Measurements from ENCODE around the gene EML6. TPM values are rescaled to one million over a fixed set of nuclear protein-coding genes. Genes with fewer than 3 reads are reported as not detected.
"Not testable (repeated sequence)": the region's sequence is repeated elsewhere in the genome, so short reads cannot be mapped to it uniquely, and the experiment has no call there.

The EML6 gene
- total RNA-seq, 1 experiment from 2014 or later, result 0.34 TPM

DNA sequence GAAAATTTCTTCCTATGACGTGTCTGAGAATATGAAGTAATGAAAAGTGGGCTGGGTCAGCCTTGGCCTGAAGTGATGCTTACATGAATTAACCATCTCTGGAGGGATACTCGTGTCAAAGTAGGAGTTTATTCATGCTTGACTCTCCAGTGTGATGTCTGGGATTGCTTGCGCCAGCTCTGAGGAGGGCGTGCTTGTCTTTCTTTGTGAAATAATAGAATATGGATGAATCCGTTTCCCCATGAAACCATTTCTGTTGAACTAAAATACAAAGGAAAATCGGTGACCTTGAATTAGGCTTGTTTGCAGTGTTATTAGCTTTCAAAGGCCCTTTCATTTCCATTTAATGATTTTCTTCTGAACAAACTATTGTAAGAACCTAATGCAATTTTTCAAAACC lies 77.9 kb downstream of the EML6 start:
- DNase-seq (ENCODE audit: low read depth), result no peak

DNA sequence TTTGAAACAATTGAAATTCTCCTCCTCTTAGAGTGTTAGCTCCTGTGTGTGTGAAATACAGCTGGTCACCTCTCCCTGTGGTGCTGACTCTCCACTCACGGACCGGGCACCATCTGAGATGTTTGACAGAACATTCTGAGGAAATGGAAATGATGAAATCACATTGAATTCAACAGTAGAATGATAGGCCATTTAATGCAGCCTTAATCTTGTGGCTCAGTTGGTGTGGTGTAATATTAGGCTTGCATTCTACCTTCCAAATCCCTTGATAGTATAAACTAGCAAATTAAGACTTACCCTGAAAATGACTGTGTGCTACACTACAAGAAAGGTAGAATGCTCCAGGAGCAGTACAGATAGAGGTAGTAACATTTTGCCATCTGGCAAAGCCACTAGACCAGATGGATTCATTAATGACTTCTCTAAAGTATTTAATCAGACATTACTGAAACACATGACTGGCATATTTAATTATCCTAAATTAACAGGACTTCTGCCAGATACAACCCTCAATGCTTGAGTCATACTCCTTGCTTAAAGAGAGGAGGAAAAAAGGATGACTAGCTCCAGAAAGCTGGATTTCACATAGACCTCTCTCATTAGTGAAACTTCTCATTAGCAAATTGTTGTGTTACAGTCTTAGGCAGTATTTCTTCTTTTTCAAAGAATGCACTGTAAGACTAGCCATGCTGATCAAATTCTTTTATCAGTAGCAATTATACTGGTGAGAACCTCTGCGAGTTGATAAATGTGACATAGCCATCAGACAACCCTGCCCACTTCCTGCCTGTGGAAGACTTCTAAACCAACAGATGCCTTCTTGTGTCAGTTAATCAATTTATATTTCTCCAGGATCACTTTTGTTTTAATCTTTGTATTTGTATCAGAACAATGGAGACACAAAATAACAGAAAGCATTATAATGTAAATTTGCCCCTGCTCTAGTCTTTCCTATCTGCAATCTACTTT lies 80.6 kb downstream of the EML6 start:
- no peak for DNase-seq (ENCODE audit: low read depth)

DNA sequence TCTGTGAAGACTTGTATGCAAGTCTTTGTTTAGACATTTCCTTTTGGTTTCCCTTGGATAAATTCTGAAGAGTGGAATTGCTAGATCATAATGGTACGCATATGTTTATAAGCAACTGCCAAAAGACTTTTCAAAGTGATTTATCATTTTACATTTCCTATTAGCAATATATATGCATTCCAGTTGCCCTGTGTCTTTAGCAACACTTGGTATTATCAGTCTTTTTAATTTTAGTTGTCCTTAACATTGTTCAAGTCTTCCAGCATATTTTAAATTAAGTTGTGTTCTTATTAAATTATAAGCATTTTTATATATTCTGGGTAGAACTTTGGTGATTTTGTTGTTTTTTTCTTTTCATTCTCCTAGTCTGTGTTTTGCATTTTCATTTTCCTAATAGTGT lies 81.8 kb downstream of the EML6 start:
- no peak for DNase-seq (ENCODE audit: low read depth)

DNA sequence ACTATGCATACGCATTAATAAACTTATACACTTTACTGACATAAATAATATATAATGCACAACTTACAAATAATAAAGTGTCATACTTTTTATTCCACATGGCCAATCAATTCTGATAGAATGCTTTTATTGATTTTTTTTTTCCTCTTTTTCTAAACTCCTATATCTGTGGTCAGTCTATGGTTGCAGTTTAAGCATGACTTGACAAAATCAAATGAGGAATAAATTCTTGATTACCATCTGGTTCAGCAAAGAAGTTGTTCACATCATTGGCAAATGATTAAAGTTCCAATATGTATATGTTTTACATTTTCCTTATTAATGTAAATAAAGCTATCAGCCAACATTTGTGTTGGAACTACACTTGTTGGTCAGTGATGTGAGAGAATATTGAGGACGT lies 83.5 kb downstream of the EML6 start:
- no peak for DNase-seq (ENCODE audit: low read depth)

DNA sequence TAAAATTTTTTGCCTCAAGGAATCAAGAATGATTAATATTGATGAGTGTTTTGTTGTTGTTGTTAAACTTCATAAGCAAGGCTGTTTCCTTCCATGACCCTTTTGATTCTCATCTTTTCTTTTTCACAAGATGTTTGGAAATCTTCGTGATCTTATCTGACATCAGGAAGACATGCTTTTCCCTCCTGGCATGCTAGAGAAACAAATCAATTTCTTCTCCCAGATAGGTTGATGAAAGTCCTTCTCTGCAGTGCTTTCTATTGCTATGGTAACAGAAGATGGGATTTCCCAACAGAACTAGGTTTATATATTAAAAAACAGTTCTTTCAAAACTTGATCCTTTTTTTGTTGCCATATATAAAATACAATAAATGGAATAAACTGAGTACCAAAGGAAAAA lies 85.2 kb downstream of the EML6 start:
- no peak for DNase-seq (ENCODE audit: low read depth)

DNA sequence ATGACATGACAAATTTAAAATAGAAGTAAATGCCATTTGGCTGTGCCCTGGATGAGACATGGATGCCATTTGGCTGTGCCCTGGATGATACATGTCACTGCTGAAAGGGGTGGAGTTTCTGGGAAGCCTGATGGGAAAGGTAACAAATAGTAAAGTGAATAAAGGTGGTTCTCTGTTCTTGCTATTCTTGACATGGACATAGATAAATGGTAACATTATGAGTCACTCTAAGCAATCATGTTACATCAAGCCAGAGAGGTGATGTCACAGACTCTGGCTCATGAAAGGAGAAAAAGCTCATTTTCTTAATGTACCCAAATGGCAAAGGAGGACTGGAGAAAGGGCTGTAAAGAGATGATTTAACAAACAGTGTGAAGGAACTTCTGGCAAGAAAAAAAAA lies 86.4 kb downstream of the EML6 start:
- DNase-seq (ENCODE audit: low read depth), result peak; percentile 48

DNA sequence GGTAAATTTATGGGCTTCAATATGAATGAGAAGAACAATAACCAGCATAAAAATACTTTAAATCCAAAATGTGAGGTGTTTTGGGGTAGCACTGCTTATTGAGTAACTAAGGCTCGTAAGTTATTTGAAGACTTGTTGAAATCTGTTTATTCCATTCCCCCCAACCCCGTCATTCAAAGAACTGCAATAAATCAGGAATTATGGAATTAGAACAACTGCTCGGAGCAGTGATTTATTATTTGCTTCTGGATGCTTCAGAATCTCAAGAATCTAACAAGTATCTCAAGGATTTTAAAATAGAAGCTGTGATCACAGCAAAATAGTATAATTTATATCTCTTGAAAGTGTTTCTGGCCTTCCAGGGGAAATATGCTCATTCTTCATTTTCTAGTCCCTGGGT lies 86.8 kb downstream of the EML6 start:
- DNase-seq (ENCODE audit: low read depth), result no peak

DNA sequence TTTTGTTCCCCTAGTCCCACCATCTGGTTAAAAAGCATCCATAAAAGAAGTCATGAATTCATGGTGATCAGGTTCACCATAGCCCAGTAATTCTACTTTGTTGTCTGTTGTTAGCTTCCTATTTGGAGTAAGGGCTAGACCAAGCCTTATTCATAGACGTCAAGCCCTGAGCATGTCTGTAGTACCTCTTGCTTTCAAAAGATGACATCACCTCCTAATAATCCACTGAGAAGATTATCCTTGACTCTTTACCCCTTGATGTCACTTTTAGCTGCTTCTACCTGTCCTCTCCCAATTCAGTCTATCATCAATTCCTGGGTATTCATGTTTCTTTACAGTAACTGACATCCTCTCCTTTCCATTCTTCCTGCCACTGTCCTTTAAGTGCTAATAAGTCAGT lies 90.1 kb downstream of the EML6 start:
- no peak for DNase-seq (ENCODE audit: low read depth)

DNA sequence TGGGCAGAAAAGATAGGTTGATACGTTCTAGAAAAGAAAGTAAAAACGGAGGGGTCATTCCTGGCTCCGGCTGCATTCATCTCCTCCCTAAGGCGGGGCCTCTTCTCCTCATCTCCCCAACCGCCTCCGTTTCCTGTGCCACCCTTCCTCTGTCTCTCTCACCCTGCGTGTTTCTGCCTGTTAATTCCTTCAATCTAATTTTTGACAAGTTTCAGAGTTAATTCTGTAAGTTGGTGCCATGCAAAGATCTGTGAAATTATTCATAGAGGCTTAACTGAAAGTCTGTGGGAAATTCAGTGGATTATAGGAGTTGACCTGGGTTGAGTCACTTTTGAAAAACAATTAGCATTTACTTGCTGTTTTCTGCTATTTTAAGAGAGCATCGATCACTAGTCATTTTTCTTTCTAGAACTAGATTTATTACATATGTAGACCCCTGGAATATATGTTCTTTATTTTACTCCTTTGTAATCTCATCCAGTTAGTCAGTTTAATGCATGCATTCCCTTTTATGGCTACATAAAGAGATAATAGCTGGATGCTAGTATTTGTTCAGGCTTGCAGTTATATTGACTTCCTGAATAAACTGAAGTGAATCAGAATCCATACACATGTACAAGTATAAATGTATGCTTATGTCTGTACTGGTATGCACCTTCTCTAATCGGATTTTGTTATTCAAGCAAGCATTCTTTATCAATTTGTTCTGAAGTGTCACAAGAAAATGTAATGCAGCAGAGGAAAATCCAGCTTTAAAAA lies 91.1 kb downstream of the EML6 start:
- no peak for DNase-seq (ENCODE audit: low read depth)

DNA sequence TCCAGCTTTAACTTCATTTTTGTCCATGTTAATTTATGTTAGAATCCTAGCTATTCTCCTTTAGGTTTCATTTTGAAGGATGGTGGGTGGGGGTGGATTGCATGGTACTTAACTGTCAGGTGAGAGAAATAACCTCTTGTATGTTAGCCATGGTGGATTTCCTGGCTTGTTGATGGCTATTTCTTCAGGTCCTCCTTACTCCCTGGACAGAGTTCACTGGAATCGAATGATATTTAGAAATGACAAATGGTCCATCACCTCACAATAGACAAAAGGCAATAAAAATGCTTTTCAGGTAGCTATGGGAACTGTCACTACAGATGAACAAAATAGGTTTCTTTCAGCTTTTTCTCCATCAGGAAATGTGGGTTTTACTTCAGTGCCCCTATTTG lies 91.7 kb downstream of the EML6 start:
- DNase-seq (ENCODE audit: low read depth), result no peak

DNA sequence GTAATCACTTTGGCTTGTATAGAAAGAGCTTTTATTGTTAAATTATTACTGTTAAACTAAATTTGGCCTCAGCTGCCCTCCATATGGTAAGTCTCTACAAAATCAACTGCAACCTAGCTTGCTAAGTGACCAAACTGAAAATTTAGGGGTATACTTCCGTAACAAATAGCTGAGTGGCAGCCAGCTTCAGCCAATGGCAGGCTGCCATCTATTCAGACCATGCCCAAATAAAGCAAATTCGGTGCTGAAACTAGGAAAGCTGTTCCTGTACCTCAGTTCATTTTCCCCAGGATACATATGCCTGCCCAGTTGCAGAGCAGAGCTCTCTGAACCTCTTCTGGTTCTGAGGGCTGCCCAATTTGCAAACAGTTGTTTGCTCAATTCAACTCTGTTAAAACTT lies 94.8 kb downstream of the EML6 start:
- DNase-seq (ENCODE audit: low read depth), result no peak

DNA sequence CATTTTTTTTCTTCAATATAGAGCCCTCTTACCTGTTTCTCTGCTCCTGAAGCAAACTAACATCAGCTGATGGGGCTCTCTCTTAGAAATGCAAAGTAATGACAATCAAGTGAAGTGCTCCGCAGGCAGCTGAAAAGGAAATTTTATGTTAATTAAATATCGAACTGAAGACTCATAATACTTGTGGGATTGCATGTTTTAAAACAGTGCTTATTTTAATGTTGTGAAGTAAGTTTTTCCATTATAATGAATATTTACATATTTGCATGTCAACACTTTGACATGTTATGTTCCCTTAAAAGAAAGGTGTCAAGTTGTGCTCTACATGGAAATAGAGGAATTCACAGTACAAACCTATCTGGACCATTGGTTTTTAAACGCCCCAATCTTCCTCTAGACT lies 97.1 kb downstream of the EML6 start:
- no peak for DNase-seq (ENCODE audit: low read depth)

DNA sequence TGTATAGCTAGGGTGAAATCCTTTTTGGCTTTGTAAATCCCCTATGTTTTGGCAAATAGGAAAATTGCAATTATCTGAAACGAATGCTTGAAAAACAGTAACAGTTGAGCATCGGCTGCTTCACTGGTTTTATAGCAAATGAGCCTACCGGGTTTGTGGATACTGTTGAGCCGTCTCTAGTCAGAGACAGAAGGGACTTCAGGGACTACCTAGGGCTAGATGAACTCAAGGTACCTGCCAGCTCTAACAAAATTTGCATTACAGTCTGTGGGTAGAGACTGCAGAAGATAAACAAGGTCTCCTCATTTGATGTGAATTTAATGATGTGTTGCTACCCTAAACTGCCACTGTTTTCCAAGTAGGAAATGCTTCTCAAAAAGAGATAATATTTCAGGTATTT lies 101.1 kb downstream of the EML6 start:
- DNase-seq (ENCODE audit: low read depth), result no peak

DNA sequence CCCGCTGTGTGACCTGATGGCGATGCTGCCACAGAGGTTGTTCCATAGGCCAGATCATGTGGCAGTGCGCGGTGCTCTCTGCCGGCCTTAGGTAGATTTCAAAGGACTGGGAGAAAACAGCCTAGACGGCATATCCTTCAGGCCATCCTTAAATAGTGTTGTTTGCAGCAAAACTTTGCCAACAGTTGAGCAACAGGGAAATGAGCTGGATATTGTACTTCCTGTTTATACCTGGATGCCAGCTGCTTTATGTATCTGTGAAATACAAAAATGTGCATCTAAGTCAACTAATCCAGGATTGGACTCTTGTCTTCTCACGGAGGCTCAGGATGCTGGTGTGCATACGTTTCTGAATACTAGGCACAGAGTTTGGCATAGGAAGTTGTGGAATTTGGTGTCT lies 107.1 kb downstream of the EML6 start:
- no peak for DNase-seq (ENCODE audit: low read depth)

DNA sequence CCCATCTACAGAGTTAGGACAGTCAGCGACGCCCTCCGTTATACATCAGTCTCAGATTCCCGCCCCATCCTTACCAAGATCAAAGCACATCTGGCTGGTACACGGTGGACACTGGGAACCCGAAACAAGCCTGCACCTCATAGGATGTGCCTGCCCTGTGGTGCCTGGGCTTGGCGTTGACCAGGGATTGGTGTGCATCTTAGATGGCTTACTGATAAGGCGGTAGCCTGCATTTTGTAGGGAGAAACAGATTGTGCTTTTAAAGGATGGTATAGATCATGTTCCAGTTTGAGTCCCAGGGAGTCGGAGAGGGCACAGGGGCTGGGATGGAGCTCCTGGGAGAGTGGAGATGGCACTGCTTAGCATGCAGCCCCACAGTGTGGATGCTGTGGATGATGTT lies 108.0 kb downstream of the EML6 start:
- DNase-seq (ENCODE audit: low read depth), result no peak

DNA sequence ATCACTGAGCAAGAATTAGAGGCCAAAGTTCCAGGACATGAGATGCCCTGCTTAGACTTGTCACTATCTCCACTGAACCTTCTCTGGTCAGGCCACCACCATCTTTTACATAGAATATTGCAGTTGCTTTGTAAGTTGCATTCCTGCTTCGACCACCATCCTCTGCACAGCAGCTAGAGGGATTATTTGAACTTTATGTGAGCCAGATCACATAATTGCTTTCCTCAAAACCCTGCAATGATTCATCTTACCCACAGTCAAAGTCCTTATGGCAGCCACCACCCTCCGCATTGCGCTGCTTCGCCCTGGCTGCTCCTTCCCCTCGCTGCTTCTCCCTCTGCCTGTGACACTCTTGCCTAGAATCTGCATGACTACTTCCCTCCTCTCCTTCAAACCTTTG lies 111.3 kb downstream of the EML6 start:
- no peak for DNase-seq (ENCODE audit: low read depth)

DNA sequence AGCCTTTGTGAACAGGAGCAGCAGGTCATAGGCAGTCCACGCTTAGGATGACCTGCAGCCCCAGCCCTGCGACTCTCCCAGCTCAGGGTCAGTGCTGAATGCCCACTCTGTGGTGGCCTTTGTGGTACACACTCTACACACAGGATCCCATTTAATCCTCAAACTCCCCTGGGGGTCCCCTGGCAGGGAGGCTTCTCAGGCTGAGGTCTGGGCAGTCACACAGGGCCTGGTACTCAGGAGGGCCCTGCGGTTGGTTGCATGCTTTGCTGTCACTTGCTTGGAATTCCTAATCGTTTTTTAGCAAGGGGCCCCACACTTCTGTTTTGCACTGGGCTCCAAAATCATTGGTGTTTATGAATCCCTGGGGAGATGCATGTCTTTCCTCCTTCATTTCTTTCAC lies 113.0 kb downstream of the EML6 start:
- DNase-seq (ENCODE audit: low read depth), result no peak

DNA sequence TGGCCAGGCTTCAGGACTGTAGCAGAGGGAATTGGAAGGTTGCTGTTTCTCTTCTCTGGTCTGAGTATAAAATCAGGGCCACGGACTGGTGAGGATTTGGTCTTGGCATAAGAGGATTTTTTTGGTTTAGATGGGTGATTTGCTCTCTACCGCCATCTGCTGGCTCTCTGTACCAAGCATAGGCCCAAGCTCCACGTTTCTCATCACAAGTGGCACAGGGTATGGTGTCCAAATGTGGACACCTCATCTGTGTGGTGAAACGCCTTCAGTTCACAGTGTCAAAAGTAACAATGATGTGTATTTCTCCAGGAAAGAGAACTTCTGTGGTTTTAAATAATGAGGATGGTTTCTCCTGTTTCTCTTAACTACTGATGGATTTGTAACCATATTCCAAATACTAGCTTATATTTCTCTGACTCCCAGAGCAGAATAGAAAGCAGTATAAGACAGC lies 115.1 kb downstream of the EML6 start:
- peak; percentile 78 for DNase-seq (ENCODE audit: low read depth)

DNA sequence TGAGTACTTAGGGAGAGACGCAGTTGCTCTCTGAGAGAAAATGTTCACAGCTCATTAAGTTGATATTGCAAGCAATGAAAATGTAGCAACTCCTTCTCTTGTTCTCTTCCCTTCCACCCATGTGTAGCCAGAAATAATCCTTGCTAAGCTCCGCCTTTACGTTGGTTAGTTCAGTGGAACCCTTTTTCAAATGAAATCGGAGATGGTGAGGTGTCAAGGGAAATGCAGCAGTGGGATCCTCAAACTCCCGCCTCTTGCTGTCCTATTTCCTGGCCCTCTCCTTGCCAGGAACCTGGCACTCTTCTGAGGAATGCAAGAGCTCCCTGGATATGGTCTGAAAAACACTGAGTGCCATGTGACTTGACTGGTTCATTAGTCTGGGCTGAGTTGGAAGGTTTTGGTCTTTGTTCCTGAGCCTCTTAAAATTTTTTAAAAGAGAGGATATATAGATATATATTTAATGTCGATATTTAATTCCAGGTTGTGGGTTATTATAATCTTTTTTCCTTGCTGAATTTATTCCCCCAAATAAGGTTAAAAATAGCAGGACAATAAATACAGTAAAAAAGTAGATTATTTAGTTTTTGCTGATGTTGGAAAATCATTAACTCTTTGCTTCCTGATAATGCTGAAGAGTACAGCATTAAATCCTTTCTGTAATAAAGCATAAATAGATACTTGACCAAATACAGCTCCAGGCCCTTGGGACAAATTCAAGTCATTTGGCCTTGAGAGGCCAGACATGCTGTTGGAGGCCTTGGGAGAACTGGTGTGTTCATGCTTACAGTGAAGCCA lies 116.2 kb downstream of the EML6 start:
- no peak for DNase-seq (ENCODE audit: low read depth)

DNA sequence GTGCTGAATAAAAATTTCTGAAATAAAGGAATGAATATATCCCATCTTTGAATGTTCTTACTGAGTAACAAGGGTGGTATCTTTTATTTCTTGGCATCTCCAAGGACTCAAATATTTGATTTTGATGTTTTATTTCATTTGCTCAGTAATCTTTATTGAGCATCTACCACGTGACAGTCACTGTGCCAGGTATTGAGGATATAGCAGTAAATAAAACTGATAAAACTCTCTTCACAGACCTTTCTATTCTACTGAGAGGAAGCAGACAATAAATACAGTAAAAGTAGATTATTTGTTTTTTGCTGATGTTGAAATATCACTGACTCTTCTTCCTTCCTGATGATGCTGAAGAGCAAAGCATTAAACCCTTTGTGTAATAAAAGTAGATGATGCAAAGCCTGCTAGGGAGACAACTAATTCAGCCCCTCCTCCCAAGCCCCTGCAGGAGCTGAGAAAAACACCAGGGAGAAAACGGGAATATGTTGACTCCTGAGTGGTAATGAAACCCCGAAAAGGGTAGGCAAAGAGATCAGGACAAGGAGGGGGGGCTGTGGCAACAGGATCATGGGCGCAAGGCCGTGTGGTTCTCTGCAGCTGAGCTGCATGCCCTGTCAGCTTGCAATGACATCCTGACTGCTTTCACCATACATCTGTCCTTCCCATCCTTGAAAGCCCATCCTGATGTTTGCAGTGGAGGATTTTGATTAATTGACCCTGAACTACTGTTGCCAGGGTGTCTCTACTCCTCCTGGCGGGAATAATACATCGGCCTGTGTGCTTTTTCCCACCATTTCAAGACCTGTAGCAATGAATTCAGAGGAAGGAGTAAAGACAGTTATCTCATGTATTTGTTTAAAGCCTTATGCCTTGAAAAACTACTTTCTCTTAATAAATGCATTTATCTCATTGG lies 117.4 kb downstream of the EML6 start:
- no peak for DNase-seq (ENCODE audit: low read depth)

DNA sequence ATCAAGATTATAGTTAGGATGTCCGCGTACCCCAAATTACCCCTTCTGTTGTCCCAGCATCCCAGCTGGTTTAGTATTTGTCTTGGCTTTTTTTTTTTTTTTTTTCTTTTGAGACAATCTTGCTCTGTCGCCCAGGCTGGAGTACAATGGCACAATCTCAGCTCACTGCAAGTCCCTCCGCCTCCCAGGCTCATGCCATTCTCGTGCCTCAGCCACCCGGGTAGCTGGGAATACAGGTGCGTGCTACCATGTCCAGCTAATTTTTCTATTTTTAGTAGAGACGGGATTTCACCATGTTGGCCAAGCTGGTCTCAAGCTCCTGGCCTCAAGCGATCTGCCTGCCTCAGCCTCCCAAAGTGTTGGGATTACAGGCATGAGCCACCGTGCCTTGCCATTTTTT lies 118.0 kb downstream of the EML6 start:
- not testable (repeated sequence) for DNase-seq (ENCODE audit: low read depth)
